ENCODE data around the gene DDAH1.

DNA sequence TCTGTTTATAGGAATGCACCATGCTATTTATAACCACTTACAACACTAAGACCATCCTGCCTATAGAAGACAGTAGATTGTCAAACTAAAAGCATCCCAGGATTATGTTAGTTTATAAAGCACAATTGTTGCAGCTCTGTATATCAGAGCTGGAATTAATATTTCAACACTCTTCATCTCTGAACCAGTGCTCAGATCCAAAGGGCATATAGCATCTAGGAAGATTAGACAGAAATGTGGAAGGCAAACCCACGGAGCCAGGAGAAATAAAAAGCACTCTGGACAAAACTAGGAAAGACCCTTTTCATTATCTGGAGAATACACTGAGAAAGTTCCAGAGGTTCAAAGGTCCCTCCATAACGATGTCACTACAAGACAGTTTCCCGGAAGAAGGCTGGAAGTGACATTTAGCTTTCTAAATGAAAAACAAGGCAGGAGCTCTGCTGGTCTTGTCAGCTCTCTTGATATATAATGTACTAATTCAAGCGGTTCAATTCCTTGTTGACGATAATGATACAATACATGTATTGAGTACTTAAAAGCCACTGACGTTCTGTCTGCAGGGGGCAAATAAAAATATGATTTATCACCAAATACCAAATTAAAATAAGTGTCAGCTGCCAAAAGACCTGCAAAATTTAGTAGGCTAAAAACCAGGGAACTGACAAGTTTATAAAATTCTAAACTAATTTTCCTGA is 96.7 kb downstream of the DDAH1 start:
- TF ChIP-seq, protein P1, sequence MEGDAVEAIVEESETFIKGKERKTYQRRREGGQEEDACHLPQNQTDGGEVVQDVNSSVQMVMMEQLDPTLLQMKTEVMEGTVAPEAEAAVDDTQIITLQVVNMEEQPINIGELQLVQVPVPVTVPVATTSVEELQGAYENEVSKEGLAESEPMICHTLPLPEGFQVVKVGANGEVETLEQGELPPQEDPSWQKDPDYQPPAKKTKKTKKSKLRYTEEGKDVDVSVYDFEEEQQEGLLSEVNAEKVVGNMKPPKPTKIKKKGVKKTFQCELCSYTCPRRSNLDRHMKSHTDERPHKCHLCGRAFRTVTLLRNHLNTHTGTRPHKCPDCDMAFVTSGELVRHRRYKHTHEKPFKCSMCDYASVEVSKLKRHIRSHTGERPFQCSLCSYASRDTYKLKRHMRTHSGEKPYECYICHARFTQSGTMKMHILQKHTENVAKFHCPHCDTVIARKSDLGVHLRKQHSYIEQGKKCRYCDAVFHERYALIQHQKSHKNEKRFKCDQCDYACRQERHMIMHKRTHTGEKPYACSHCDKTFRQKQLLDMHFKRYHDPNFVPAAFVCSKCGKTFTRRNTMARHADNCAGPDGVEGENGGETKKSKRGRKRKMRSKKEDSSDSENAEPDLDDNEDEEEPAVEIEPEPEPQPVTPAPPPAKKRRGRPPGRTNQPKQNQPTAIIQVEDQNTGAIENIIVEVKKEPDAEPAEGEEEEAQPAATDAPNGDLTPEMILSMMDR (IDR thresholded peaks at IDR 0.05): no peak
- no peak for TF ChIP-seq POLR2A (IDR thresholded peaks at IDR 0.05)

Measured in body of pancreas (tissue), 4 donors.